Activated CD8-positive, alpha-beta memory T cell treated with anti-CD3 and anti-CD28 coated beads, Interleukin-2, amount 10 ng/mL, durations not matched to agents 7 days and 5 days (primary cell): ENCODE measurements around the gene HPCAL1. TPM values are rescaled to one million over a fixed set of nuclear protein-coding genes. Genes with fewer than 3 reads are reported as not detected.

Source experiments
- ATAC-seq: fragments of 150-1000 bp; cut with Tn5 transposase; one replicate; pipeline ENCODE4 v1.10.0; 2021; ENCODE audit warnings: moderate library complexity
- CTCF ChIA-PET: fragments of 350-600 bp; sonication (Branson Sonifier 250); formaldehyde crosslinking; loops from one replicate; lab custom pipeline; 2021; ENCODE audit warnings: antibody characterized with exemption; lab: Charles Lee
- DNase-seq: peaks from one replicate; pipeline ENCODE4 v3.0.0-alpha.2; 2020
- H3K27ac Mint-ChIP-seq: one replicate; pipeline ENCODE4 v1.8.0; 2021; ENCODE audit warnings: mild to moderate bottlenecking, mixed read lengths
- H3K27me3 Mint-ChIP-seq: one replicate; pipeline ENCODE4 v1.8.0; 2021; ENCODE audit warnings: mixed read lengths
- H3K36me3 Mint-ChIP-seq: one replicate; pipeline ENCODE4 v1.8.0; 2021; ENCODE audit warnings: mild to moderate bottlenecking, mixed read lengths
- H3K4me1 Mint-ChIP-seq: one replicate; pipeline ENCODE4 v1.8.0; 2021; ENCODE audit warnings: mixed read lengths
- H3K4me3 Mint-ChIP-seq: one replicate; pipeline ENCODE4 v1.8.0; 2021; ENCODE audit warnings: mild to moderate bottlenecking, moderate library complexity, mixed read lengths
- H3K9me3 Mint-ChIP-seq: one replicate; pipeline ENCODE4 v1.8.0; 2022; ENCODE audit warnings: low read depth, mixed read lengths
- total RNA-seq, 2 experiments: library from RNA; stranded (reverse); gene quantifications; one replicate each; pipeline ENCODE4 v1.2.3, GENCODE V29; 2021

The HPCAL1 gene
- total RNA-seq, 2 experiments from 2014 or later: 29.0 to 47.0 TPM

DNA sequence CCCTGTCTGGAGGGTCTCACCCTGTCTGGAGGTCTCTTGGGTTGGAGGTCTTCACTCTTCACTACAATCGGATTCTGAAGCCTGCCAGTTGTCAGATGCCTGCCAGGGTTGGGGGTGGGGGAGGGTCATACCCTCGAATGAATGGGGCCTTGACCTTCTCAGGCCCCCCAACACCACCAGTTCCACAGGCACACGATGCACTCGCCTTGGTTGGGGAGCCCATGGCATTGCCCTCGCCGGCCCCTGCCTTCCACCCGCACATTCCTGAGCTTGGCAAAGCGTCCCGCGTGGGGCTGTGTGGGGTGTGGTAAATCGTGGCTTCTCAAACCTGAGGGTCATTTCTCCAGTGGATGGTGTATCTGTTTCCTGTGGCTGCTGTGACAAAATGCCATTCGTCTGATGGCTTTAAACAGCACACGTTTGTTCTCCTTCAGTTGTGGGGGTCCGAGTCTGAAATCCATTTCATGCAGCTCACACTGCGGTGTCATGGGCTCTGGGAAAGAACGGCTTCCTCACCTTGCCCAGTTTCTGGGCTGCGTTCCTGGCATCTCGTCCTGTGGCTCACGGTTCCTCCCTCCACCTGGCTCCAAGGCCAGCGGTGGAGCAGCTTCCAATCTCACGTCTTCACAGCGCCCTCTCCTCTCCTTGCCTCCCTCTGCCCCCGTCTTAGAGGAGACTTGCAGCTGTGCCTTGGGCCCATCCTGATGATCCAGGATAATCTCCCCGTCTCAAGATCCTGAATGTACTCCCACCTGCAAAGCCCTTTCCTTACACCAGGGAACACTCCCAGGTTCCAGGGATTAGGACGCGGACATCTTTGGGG, 38.0 kb upstream of the HPCAL1 start:
- Mint-ChIP-seq H3K36me3 (no peaks in the 10 kb centered on the region), H3K4me1 (no peaks in the 10 kb centered on the region), H3K9me3 (no peaks in the 10 kb centered on the region), H3K27me3 (peaks cover 12% of the 10 kb centered on the region), H3K27ac (no peak overlapping the region), H3K4me3 (no peak overlapping the region)
- no peak for ATAC-seq
- CTCF ChIA-PET: interaction anchor here (1.5 to 1.7 kb wide), 2 partner anchors 143 to 170 kb away, joined by 3 to 5 read pairs; no protein-coding TSS in a partner anchor
- DNase-seq: no peak

DNA sequence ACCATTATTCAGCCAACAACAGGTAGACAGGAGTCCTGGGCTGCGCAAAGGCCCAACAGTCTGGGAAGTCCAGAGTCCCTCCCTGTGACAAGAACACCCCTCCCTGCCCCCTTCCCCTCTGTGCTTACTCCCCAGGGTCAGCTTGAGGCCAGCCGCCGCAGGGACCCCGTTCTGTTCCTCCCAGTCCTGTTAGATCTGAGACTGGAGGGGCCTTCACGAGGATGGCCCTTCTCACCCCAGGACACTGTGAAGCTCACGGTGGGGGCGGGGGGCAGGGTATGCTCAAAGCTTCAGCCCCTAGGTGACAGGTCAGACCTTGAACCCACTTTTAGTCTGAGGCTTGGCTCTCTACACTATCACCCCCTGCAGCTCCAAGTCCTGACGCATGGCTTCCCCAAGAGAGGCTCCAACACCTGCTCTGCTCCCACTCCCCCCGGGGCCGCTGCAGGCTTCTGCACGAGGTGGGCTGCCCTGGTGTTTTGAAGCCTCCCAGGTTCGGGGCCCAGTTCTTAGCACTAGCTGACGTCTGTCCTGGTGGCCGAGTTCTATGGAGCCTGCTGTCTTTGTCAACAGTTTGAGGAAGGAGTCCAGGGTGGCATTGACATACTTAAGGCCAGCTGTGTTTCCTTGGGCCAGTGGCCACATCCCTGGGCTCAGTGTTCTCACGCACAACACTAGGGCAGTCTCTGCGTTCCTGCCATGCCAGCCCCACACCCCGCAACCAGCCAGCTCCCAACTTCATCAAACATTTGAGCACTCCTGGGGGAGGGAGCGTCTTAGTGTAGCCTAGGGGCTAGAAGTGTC, 37.2 kb upstream of the HPCAL1 start:
- ATAC-seq (no peak), DNase-seq (no peak)
- Mint-ChIP-seq H3K36me3 (no peaks in the 10 kb centered on the region), H3K4me3 (no peak overlapping the region), H3K27me3 (peaks cover 12% of the 10 kb centered on the region), H3K9me3 (no peaks in the 10 kb centered on the region), H3K4me1 (no peaks in the 10 kb centered on the region), H3K27ac (no peak overlapping the region)
- CTCF ChIA-PET: interaction anchor here (1.5 to 1.7 kb wide), 2 partner anchors 142 to 170 kb away, joined by 3 to 5 read pairs; no protein-coding TSS in a partner anchor

GRCh38 chr2:10266133-10266620, 36.5 kb upstream of the HPCAL1 start:
- peaks cover 3% of the 10 kb centered on the region for H3K4me1 Mint-ChIP-seq
- ATAC-seq: no peak
- no peaks in the 10 kb centered on the region for H3K9me3 Mint-ChIP-seq
- H3K36me3 Mint-ChIP-seq: no peaks in the 10 kb centered on the region
- H3K27me3 Mint-ChIP-seq: peaks cover 9% of the 10 kb centered on the region
- H3K27ac Mint-ChIP-seq: no peak overlapping the region
- H3K4me3 Mint-ChIP-seq: no peak overlapping the region
- CTCF ChIA-PET: interaction anchor here (1.7 kb wide), 1 partner anchor 142 kb away, joined by 5 read pairs; no protein-coding TSS in a partner anchor
- DNase-seq: no peak

DNA sequence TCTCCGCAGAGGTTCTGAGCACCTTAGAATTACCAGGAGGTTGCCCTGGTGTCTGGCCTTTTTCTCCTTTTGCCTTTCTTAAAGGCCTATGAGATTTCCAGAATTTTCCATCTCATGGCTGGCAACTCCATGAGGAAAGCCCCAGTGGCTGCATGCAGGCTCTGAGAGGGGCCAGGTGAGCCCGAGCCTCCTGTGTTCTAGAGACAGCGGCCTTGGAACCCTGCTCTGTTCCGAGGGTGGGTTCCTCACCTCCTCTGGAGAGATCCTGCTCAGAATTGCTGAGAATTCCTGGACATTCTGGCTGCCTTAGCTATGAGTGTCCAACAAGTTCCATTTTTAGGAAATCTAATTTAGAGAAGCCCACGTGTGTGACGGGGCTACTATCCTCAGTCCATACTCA, 35.7 kb upstream of the HPCAL1 start:
- no peak overlapping the region for H3K27ac Mint-ChIP-seq
- no peaks in the 10 kb centered on the region for H3K9me3 Mint-ChIP-seq
- CTCF ChIA-PET: interaction anchor here (5.8 kb wide), 1 partner anchor 142 kb away, joined by 55 read pairs; no protein-coding TSS in a partner anchor
- peaks cover 4% of the 10 kb centered on the region for H3K27me3 Mint-ChIP-seq
- H3K36me3 Mint-ChIP-seq: no peaks in the 10 kb centered on the region
- peaks cover 3% of the 10 kb centered on the region for H3K4me1 Mint-ChIP-seq
- DNase-seq: no peak
- no peak overlapping the region for H3K4me3 Mint-ChIP-seq
- ATAC-seq: no peak

- DNase-seq: no peak
- no peak for ATAC-seq
- Mint-ChIP-seq H3K27ac (no peak overlapping the region), H3K27me3 (no peaks in the 10 kb centered on the region), H3K4me3 (no peak overlapping the region), H3K4me1 (peaks cover 3% of the 10 kb centered on the region), H3K9me3 (no peaks in the 10 kb centered on the region), H3K36me3 (no peaks in the 10 kb centered on the region)
- CTCF ChIA-PET: interaction anchor here (5.8 kb wide), 1 partner anchor 141 kb away, joined by 55 read pairs; no protein-coding TSS in a partner anchor
Measured at GRCh38 chr2:10267551-10268465, 34.9 kb upstream of the HPCAL1 start.

GRCh38 chr2:10269291-10269690, 33.4 kb upstream of the HPCAL1 start:
- Mint-ChIP-seq H3K27me3 (no peaks in the 10 kb centered on the region), H3K27ac (no peak overlapping the region), H3K4me1 (peaks cover 3% of the 10 kb centered on the region), H3K36me3 (no peaks in the 10 kb centered on the region), H3K9me3 (no peaks in the 10 kb centered on the region), H3K4me3 (no peak overlapping the region)
- DNase-seq (no peak), ATAC-seq (no peak)
- CTCF ChIA-PET: interaction anchor here (5.8 kb wide), 1 partner anchor 139 kb away, joined by 55 read pairs; no protein-coding TSS in a partner anchor

DNA sequence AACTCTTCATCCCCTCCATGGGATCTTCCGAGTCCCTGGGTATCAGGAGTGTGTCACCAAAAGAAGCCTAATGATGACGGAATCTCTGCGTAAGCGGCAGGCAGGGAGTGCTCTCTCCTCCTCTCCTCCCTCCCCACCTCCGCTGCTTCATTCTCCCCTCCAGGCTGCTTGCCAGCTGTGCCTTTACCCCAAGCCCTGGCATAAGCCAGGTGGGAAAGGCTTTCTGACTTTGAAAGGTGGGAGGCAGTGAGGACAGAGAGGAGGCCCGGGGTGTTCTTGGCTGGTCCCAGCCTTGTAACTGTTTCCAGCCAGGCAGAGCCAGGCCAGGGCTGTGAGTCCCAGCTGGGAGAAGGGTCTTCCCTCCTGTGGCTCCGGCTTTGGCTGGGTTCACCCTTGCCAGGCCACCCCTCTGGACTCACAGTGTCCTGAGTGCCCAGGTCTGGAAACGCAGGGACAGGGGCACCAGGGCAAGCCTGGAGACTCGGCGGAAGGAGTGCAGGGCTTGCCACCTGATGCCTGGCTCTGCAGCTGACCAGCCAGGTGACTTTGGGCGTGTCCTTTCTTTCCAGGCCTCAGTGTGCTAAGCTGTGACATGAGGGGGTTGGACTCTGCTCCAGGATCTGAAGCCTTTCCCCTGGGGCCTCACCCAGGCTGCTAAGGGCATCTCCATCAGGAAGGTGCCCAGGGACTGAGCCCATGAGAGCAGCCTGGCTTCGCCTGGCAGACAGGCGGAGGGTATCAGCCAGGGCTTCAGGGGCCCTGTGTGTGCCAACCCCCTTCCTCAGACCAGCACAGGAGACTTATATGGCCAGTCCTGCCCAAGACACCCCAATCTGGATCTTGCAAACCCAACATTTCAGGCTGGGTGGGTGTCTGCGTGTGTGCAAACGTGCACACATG, 32.7 kb upstream of the HPCAL1 start:
- Mint-ChIP-seq H3K4me3 (no peak overlapping the region), H3K4me1 (peaks cover 3% of the 10 kb centered on the region)

GRCh38 chr2:10271509-10271908, 31.2 kb upstream of the HPCAL1 start:
- Mint-ChIP-seq H3K27ac (no peak overlapping the region), H3K36me3 (no peaks in the 10 kb centered on the region)

More for the DNA sequence above, 32.7 kb upstream of the HPCAL1 start:
- Mint-ChIP-seq H3K9me3 (no peaks in the 10 kb centered on the region), H3K27ac (no peak overlapping the region), H3K27me3 (no peaks in the 10 kb centered on the region), H3K36me3 (no peaks in the 10 kb centered on the region)
- CTCF ChIA-PET: interaction anchor here (1.0 to 5.8 kb wide), 5 partner anchors 23 to 165 kb away, joined by 3 to 55 read pairs (median 5); partner anchors contain the start of gene HPCAL1
- ATAC-seq: no peak
- no peak for DNase-seq

GRCh38 chr2:10271946-10272345, 30.8 kb upstream of the HPCAL1 start:
- CTCF ChIA-PET: interaction anchor here (1.2 to 5.8 kb wide), 3 partner anchors 31 to 176 kb away, joined by 3 to 55 read pairs (median 5); partner anchors contain the start of gene HPCAL1
- no peak for DNase-seq
- Mint-ChIP-seq H3K36me3 (no peaks in the 10 kb centered on the region), H3K4me1 (peaks cover 3% of the 10 kb centered on the region), H3K9me3 (no peaks in the 10 kb centered on the region), H3K27ac (no peak overlapping the region), H3K4me3 (no peak overlapping the region), H3K27me3 (no peaks in the 10 kb centered on the region)
- no peak for ATAC-seq

More at GRCh38 chr2:10271509-10271908, 31.2 kb upstream of the HPCAL1 start:
- Mint-ChIP-seq H3K27me3 (no peaks in the 10 kb centered on the region), H3K4me3 (no peak overlapping the region), H3K9me3 (no peaks in the 10 kb centered on the region), H3K4me1 (peaks cover 3% of the 10 kb centered on the region)
- DNase-seq: no peak
- CTCF ChIA-PET: interaction anchor here (0.9 to 5.8 kb wide), 5 partner anchors 26 to 176 kb away, joined by 3 to 55 read pairs (median 5); partner anchors contain the start of gene HPCAL1
- no peak for ATAC-seq

DNA sequence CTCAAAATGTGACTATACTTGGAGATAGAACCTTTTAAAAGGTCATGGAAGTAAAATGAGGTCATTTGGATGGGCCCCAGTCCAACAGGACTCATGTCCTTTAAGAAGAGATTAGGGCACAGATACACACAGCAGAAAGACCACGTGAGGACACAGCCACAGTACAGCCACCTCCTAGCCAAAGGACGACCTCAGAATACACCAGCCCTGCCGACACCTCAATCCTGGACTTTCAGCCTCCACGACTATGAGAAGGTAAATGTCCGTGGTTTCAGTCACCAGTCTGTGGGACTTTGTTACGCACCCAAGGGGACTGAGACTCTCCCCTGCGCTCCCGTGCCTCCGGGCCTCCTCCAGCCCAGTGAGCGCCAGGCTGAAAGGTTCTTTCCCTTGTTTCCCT, 30.2 kb upstream of the HPCAL1 start:
- Mint-ChIP-seq H3K4me1 (peaks cover 7% of the 10 kb centered on the region), H3K4me3 (no peak overlapping the region), H3K9me3 (no peaks in the 10 kb centered on the region)

More for the DNA sequence above, 30.2 kb upstream of the HPCAL1 start:
- DNase-seq (no peak), ATAC-seq (no peak)
- Mint-ChIP-seq H3K27me3 (no peaks in the 10 kb centered on the region), H3K36me3 (no peaks in the 10 kb centered on the region), H3K27ac (no peak overlapping the region)
- CTCF ChIA-PET: interaction anchor here (2.3 to 5.8 kb wide), 2 partner anchors 31 to 136 kb away, joined by 5 to 55 read pairs; partner anchors contain the start of gene HPCAL1
